GM21619 (cell line): ENCODE results near the gene KMT2A.
"Not testable (repeated sequence)": the region's sequence is repeated elsewhere in the genome, so short reads cannot be mapped to it uniquely, and the experiment has no call there.

Source experiments
- ATAC-seq: cut with Tn5 transposase; IDR thresholded peaks from one replicate; pipeline ENCODE4 v1.9.1; 2021; ENCODE audit not compliant: unreplicated experiment

The KMT2A gene

DNA sequence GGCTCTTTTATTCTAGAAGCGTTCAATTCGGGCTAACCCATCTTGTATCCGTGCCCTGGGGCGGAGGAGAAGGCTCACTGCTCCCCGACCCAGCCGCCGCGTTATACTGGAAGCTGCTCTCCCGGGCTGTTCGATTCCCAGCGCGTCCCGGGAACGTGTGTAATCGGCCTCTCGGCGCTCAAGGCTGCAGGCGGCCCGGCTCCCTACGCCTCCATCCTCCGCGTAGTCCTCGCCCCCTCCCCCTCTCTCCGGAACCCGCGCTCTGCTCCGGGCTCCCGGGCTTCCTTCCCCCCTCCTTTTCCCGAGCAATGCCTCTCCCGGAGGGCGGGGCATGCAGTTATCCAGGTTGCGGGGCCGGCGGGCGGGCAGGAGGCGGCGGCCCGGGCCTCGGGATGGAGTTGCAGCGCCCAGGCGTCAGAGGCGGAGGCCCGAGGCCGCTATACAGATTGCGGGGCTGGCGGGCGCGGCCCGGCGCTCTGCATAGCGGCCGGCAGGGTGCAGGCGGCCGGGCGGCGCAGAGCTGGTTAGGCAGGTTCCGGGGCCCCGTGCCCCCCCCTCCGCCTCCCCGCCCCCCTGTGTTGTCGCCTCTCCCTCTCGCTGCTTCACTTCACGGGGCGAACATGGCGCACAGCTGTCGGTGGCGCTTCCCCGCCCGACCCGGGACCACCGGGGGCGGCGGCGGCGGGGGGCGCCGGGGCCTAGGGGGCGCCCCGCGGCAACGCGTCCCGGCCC is at the start of gene KMT2A:
TSS of gene KMT2A (plus strand) at position 600 of the 732 bp plus-strand sequence. CDS start at position 621, 21 bp downstream.
- ATAC-seq = peak; percentile 48

DNA sequence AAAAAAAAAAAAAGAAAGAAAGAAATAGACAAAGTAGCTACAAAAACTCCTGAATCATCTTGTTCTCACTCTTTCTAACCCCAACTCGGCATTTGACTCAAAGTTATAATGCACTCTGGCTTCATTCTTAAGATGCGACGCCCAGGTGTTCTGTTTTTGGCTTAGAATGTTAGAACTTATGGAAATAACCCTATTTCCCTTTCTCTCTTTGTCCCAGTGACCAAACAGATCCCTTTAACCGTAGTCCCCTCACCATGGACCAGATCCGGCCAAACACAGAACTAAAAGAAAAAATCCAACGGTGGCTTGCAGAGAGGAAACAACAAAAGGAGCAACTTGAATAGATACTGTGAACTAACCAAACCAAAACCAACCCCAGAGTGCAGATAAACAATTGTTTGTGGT is 40.2 kb upstream of the KMT2A start:
- no peak for ATAC-seq

DNA sequence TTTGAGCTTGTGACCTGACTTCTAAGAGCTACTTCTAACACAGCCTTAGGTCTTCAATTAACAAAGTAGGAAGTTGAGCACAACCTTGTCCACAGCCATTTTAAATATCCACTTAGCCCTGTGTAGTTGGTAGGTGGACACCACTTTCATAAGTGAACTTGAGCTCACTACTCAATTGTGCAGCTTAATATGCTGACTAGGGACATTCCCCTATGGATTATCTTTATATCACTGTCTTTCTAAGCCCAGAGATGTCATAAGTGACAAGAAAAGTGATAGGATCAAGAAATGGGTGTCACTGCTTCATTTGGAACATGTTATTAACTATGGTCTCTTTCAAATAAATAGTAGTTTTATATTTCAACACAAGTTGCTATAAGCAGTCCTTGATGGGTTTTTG is 38.8 kb upstream of the KMT2A start:
- ATAC-seq = no peak

DNA sequence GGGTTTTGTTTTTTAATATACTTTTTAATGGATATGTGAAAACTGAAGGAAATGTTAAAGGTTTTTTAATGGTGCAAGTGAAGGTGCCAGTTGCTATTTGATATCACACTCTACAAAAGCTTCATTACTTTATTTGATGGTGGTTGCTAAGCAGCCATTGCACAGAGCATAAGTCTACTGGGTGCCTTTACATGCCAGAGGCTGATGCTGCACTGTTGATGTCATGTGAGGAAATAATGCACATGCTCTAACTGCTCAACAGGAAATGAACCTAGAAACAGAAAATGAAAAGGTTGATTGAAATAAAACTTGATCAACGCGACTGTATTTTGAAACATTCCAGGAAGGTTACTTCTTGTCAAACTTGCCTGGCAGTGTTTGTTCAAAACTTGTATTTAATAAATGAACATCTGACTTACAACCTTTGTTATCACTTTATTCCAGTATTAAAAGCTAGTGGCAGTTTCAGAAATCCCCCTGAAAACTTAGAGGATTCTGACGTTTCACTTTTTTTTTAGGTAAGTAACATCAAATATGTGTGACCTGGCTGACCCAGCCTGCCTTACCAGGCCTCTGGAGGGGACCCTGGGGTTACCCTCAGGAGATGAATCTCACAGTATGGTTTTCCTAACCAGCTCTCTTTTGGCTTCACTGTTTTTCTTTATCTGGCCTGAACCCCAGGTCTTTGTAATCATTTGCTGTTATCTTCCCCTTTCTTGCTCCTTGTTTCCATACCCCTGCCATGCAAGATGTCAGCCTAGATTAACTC is 37.3 kb upstream of the KMT2A start:
- ATAC-seq = no peak

DNA sequence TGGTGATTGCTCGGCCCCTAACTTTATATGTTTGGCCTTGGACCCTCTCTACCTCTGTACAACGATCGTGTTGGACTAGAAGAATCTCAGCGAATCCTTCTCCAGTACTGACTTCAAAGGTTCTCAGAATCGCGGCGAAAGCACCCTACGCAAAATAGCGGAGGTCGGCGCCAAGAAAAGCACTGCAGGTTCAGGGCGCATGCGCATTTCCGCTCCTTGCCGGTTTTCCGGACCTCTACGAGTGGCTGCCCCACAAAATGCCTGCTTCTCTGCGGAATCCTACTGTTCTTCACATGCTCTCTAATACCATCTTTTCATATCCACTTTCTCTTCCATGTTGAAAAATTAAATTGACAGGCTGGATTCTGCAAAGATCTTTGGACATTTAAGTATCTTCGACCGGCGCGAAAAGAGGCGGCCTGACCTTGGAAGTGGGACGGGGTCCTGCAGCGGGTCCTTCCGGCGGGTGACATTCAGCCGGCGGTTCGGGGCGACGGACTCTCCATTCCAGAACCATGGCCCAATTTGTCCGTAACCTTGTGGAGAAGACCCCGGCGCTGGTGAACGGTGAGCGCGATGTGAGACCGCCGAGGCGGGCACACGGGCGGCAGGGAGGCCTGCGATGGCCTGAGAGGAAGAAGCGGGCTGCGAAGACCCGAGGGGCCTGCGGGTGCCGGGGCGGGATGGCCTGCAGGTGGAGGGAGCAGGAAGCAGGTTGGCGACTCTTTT is 35.0 kb upstream of the KMT2A start, which contains the start of gene ATP5MG:
TSS of gene ATP5MG (plus strand) at position 456 of the 729 bp plus-strand sequence. CDS start at position 516, 60 bp downstream.
- ATAC-seq = peak; percentile 50

DNA sequence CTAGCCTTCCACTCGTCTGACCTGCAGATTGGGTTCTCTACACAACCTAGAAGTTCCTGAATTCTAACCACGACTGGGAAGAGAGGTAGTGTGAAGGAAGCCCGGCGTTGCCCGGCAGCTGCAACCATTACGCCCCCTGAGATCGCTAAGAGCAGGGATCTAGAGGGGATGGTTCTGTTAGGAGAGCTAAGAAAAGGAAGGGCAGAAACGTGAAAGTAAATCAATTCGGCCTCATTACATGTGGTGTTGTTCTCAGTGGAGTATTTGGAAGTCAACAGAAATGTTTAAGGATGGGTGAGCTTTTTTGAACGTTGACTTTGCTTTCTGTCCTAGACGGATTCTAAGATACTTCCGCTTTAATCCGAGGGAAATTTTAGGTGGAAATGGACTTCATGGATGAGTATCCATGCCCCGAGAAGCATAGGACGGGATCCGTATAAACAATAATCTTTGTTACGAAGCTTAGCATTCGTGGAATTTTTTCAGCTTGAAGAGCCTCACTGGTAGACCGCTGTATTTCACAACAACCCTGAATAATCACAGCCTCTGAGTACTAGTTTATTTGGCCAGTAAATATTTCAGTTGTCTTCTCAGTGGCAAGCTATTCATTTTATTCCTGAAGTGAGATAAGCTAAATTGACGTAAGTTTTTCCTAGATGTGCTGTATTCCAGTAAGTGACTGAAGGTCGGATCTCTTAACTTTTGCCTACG is 34.3 kb upstream of the KMT2A start:
- no peak for ATAC-seq

DNA sequence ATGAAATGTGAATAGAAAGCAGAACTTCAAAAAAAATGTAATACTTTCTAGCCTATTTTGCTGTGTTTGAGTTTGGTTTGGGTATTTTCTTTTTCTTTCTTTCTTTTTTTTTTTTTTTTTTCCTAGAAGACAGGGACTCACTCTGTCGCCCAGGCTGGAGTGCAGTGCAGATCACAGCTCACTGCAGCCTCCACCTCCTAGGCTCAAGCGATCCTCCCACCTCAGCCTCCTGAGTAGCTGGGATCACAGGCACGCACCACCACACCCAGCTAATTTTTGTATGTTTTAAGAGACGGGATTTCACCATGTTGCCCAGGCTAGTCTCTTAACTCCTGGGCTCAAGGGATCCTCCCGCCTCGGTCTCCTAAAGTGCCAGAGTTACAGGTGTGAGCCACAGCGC is 33.7 kb upstream of the KMT2A start:
- not testable (repeated sequence) for ATAC-seq

DNA sequence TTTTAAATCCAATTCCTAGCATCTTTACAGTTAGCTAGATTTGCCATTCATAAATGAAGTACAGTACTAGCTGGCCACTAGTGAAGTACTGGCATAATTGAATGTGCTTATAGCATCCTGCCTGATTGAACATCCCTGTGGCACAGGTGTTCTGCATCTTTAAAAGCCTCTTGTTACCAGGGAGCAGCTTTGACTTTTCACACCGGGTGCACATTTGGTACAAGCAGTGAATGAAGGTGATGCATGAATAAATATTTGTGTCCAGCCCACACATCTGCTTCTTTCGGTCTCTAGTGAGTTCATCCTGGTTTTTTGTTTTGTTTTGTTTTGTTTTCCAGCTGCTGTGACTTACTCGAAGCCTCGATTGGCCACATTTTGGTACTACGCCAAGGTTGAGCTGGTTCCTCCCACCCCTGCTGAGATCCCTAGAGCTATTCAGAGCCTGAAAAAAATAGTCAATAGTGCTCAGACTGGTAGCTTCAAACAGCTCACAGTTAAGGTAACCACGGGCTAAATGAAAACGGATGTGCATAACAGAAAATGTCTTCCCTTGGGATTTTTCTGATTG is 29.6 kb upstream of the KMT2A start:
- no peak for ATAC-seq

DNA sequence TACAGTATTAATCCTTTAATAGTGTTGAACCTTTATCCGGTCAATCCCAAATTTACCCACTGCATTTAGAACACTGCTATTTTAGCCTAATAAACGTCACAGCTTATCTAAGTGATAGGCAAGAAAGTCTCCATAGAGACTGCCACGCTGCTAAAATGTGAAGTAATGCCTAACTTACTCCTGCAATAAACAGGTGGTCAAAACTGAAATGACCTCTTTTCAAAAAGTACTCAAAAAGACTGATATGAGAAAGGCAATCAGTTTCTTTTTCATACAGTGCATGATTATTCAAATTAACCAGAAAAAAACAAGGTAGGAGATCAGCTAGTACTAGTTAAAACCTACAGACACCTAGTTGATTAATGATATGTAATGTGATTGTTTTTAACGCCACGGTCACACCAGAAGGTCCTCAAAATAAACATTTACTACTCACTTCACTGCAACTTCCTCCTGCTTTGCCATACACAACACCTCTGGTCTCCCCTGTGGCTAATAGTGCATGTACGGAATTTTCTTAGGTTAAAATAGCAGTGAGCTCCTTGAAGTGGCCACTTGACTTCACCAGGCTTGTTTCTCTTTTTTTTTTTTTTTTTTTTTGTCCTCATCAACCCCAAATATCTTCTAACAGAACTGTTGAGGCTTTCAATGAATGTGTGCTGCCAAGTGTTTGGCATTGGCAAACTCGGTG is 26.1 kb upstream of the KMT2A start:
- ATAC-seq = peak; percentile 78

DNA sequence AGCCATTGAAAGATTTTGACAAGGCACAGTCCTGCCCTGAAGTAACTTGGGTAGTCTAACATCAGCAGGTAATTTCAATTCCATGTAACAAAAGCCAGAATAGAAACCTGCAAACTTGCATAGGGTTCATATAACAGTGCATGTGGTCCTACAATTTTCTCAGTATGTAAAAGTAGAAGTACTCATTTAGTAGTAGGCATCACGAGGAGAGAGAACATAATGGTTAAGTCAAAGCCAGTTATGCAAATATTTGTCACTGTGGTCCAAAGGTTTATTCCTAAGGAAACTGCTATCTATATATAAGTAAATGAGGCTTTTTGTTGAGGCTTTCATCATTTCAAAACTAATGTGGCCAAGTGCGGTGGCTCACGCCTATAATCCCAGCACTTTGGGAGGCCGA is 24.8 kb upstream of the KMT2A start:
- ATAC-seq = no peak

DNA sequence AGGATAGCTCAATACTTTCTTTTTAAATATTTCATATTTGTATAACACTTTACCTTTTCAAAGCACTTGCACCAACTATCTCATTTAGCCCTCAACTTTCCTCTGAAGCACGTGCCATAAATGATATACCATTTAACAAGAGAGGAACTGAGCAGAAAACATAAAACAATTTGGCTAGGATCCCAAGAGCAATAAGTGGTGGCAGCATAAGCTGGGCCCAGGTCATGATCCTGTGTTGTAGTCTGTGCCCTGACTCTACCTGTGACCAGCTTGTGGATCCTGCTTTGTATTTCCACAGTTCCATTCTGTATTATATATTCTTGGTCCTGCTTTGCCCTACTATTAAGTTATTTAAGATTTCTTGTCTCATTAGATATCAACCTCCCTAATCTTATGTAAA is 23.4 kb upstream of the KMT2A start:
- ATAC-seq = no peak

DNA sequence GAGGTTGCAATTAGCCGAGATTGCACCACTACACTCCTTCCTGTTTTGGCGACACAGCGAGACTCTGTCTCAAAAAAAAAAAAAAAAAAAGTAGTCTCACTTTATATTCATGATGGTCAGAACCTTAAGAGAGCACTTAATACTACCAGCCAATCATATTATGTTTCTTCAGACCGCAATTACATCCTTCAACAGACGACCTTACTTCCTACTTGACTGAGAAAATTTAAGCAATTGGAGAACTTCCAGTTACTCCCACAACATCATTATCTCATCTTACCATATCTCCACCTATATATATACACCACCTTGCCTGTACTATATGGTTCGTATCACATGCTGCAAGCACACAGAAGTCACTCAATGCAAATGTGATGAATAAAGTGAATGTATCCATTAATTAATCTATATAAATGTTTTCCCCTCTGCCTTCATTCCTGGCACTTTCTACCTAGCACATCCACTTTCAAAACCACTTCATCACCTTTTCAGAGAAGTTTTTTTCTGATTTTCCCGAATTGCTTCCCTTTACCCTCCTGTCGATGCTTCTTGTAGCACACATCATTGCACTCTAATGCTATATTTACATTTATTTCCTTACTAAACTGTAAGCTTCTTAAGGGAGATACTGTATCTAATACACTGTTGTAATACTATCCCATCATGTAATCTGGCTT is 21.1 kb upstream of the KMT2A start:
- ATAC-seq = no peak

DNA sequence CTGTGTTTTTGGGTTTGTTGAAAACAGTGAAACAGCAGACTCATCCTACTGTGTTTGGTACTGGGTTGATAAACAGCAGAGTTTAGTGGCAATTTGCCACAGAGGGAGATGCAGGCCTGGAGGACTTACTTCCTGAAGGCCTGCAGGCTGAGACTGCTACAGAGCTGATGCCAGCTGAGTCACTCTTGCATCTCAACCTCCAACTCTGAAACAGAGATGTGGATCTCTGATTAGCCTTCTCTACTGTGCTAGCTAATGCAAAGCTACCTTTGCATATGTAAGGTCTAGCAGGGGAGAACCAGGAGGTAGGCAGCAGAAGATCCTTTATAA is 20.6 kb upstream of the KMT2A start:
- ATAC-seq = no peak

DNA sequence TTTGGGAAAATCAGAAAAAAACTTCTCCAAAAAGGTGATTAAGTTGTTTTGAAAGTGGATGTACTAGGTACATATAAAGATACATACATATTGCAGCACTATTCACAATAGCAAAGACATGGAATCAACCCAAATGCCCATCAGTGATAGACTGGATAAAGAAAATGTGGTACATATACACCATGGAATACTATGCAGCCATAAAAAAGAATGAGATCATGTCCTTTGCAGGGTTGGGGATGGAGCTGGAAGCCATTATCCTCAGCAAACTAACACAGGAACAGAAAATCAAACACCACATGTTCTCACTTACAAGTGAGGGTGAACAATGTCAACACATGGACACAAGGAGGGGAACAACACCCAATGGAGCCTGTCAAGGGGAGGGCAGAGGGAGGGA is 19.4 kb upstream of the KMT2A start:
- ATAC-seq = not testable (repeated sequence)

DNA sequence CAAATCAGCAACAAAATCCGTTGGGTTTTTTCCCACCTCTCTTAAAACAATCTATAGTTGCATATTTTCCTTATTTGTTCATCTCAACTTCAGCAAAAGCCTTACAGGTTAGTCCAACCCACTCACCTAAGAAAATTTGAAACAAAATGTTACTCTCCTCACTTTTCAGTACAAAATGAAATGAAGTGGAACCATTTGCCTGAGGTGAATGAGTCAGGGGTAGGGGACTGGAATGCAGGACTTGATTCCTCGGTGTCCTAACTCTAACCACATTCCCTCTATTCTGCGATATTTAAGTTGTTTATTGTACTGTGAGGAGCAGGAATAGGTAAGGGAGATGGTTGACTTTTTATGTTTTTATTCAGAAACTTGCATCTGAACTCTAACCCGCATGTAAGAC is 18.5 kb upstream of the KMT2A start:
- no peak for ATAC-seq

DNA sequence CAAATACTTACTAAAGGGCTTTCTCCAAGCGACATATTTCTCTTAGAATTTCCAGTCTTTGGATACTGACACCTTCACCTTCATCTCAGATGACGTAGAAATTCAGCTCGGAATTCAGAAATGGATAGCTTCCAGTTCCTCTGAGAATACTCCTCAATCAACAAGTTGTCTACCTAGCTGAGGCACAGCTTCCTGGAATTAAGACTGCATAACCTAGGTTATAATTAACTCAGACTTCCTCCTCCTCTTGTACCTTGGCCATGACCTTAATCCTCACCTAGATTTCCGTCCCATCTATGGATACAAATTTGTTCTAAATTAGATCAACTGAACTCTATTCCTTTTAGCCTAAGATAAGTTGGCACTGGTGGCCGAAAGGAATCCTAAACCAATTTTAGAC is 17.5 kb upstream of the KMT2A start:
- no peak for ATAC-seq

DNA sequence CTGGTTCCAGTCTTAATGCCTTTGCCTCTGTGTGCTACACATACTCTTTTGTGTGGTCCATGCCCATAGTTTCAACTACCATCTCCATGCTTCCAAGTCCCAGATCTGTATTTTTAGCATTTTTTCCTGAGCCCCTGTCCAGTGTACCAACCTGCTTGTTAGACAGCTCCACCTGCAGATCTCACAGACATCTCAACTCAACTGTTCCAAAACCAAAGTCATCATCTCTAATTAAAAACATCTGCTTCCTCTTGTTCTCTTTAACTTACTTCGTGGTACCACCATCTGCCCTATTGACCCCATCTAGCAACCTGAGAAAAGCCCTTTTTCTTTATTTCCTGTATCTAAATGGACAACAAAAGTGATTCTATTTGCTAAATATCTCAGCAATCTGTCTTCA is 8.6 kb upstream of the KMT2A start:
- no peak for ATAC-seq

DNA sequence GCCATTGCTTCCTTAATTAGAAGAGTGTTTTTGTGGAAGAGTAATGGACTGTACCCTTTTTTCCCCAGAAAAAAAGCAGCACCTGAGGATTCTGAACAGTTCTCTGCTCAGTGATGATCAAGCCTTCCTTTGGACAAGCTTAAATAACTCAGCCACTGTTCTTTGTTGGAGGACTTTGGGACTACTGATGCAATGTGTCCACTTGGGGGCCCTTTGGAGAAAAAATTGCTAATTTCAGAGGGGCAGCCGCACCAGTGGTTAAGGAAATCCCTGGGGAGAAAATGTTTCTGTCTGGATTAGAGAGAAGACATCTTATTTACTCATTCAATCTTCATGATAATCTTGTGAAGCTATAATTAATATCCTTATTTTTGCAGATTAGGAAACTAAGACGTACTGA is 5.3 kb upstream of the KMT2A start:
- ATAC-seq = no peak

DNA sequence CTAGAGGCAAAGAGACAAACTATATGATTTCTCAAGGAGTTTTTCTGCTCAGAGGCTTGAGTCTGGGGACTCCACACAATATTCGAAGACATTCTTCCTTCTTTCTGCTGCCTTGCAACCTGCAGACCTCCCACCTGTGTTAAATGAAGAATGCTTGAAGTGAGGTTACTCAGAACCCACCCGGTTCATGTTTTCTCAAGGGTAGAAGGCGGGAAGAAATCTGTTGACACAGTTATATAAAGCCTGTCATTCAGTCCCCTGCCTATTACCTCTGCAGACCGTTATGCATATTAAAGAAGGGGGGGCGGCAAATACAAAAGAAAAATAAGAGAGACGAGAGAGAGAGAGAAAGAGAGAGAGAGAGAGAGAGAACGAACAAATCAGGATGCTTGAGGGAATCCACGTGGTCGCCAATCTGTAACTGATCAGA is 2.2 kb upstream of the KMT2A start:
- ATAC-seq = no peak
